Pons (tissue), 1 donor: ENCODE data around the gene MS4A1.
"Not testable (repeated sequence)": the region's sequence is repeated elsewhere in the genome, so short reads cannot be mapped to it uniquely, and the experiment has no call there.

Experiments used
- DNase-seq: peaks from one replicate; pipeline ENCODE4 v3.0.0-alpha.2; 2016; ENCODE audit warnings: low spot score

Gene MS4A1

DNA sequence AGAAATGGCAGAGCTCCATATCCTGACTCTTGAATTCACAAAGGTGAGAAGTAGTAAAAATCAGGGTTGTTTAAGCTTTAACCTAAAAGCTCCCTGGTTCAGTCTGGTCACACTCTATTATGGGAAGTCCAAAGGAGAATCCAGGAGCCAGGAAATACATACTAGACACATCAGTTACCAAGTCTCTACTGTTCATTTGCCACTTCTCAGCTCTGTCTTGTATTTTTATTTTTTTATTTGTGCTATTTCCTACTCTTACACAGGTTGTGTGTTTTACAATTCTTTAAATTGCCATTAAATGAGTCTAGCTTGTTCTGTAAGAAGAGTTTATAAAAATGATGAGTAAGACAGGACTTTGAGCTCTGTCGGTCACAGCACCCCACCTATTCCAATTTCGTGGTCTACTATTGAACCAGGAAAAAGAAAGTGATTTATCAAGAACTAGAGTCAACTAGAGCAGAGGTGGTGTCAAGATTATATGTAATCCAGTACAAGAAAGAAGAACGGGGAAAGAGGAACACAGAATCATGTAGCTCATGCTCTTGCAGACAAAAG, 46.7 kb downstream of the MS4A1 start:
- no peak for DNase-seq

DNA sequence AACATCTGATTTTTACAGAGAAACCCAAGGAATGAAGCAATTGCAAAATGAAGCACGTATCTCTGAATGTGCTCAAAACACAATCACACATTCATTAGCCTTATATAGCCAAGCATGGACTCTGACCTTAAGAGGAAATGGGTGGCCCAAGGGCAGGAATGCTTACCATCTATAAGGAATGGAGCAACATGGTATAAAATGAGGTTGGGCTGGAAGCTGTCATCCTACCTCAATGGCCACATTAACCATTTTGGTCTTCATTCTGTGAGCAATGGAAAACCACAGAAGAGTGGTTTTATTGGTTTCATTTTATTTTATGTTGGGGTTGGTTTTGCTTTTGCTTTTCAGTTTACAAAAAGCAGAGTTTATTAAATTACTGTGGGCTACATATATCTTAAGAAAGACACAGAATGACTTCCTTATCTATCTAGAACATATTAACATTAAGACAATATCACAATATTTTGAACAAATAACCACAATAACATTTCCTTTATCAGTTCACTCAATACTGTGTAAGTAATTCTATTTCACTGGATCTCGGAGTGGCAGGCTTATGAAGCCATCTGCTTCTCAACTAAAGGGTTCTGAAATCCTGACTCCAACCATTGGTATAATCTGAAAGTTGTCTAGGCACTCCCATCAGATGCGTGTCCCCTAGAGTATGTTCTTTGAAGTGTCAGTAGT, 48.7 kb downstream of the MS4A1 start:
- DNase-seq: no peak

DNA sequence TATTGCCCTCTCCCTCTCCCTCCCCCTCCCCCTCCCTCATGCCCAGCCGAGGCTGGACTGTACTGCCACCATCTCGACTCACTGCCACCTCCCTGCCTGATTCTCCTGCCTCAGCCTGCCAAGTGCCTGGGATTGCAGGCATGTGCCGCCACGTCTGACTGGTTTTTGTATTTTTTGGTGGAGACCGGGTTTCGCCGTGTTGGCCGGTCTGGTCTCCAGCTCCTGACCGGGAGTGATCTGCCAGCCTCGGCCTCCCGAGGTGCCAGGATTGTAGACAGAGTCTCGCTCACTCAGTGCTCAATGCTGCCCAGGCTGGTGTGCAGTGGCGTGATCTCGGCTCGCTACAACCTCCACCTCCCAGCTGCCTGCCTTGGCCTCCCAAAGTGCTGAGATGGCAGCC, 54.0 kb downstream of the MS4A1 start:
- not testable (repeated sequence) for DNase-seq

DNA sequence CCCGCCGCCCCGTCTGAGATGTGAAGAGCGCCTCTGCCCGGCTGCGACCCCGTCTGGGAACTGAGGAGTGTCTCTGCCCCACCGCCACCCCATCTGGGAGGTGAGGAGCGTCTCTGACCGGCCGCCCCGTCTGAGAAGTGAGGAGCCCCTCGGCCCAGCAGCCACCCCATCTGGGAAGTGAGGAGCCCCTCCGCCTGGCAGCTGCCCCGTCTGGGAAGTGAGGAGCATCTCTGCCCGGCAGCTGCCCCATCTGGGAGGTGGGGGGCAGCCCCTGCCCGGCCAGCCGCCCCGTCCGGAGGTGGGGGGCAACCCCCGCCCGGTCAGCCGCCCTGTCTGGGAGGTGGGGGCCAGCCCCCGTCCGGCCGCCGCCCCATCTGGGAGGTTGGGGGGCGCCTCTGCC, 54.6 kb downstream of the MS4A1 start:
- DNase-seq: not testable (repeated sequence)

DNA sequence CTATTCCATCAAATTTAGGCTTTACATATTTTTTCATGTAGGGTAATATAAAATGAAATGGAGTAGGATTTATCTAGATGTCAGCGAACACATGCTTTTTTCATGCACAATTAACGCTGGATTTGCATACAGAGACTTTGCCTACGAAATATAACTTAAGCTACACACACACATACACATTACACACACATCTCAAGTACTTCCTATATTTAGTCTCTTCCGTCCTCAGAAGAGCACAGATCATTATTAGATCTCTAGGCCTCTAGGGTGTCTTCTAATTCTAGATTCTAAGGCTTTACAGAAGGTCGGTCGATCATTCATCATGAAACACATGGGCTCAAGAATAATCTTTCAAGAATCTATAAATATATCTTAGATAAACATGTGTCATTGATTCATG, 55.7 kb downstream of the MS4A1 start:
- no peak for DNase-seq

DNA sequence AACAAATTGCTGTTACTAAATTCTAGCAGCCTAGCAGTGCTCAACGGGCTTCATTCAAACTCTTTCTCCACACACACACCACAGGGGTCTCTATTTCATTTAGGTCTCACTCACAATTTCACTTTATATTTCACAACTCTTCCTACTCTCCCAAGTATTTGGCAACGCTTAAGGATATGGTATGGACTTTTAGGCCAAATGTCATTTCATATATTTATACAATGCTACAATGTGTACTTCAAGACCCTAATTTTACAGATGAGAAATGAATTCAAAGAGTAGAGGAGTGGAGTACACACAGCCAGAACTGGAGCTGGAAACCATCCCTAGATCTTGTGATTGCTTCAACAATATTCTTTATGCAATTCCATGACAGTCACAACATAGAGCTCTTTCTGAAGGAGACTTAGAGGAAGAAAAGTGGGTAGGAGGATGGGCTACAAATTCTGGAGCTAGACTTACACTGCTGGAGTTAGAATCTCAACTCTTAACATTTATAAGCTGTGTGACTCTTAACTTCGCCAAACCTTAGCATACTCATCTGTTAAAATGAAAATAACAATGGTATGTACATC, 57.1 kb downstream of the MS4A1 start:
- no peak for DNase-seq

DNA sequence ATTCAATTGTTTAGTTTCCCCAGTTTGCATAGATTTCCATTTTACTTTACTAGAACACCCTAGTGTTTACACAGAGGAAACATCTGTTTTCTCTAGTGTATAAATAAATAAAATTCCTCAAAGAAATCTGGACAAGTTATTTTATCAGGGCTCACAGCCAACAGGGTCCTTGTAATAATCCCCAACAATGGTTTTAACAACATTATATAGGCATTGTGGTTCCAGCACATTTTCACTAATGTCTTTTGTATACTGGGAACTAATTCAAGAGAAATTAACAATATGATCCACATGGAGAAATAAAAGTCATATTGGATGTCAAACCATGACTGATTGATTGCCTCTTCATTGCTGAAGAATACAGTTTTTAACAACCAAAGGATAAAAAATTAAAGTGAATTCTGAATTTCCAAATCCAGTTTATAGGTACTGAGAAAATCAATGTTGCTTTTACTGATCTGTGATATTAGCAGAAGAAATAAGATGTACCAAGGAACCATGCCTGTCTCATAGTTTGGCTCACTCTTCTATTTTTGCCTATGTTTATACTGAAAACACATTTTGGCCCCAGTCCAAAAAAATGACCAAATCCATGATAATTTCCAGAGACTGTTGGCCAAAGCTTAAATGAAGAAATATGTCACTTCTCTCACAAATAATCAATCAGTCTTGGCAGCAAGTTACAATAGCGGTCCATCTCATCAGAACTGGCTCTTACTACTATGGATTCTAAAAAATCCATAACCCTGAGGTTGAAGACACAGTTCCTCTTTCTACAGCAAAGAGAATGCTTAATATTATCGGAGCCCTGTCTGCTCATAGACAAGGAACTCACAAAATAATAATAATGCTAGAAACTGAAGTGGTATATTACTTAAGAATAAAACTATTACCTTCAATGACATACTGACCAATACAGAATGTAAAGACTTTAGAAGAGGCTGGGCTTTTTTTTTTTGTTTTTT, 58.1 kb downstream of the MS4A1 start:
- no peak for DNase-seq

DNA sequence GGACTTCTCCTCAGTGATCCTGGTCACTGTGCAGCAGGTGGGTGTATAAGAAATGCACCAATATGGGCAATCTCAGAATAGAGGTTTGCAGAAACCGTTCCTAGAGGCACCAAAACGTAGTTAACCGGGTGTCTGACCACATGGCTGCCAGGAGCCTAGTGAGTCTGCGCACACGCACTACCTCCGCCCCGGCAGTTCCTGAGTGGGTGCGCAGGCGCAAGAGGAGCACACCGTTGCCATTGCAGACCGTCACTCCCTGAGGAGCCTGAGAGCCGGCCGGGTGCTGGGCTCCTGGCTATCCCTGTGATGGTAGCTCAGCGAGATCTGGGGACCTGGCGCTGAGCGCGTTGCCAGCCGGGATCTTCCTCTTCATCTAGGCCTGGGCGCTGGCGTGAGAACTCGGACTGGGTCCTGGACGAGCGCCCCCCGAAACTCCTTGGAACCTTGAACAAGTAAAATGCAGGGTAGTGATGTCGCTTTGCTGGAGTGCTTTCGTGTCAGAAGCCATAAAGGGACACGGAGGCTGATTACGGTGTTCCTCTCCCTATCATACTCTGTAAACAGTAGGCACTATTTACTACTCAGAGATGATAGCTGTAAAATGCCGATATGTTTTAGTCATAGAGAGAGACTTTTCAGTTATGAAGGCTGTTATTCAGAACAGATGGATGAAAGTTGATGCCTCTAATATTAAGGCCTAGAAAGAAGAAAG, 59.7 kb downstream of the MS4A1 start, which contains the start of gene MS4A13:
Gene MS4A13, plus strand, starts transcription at position 249 of the 712 bp plus-strand sequence. CDS start 2,692 bp downstream, outside the sequence.
- DNase-seq: no peak
